Heart right ventricle (tissue), 16 donors: Measurements from ENCODE around the gene RAI1. TPM values are rescaled to one million over a fixed set of nuclear protein-coding genes. Genes with fewer than 3 reads are reported as not detected.

Source experiments
- ATAC-seq, 8 donors: fragments of 200-7000 bp; cut with Tn5 transposase; one replicate each; pipeline ENCODE4 v1.9.1; 2020; ENCODE audit warnings: mild to moderate bottlenecking in 8 of 8, moderate library complexity in 8 of 8, moderate number of reproducible peaks in 1 of 8
- DNase-seq, 2 donors: peaks; one replicate each; pipeline ENCODE4 v3.0.0-alpha.2; 2020
- H3K27ac ChIP-seq, 10 donors: fragments of 200-600 bp; sonication (generic) in 2 of 10; one replicate each; pipeline versions ENCODE4 v1.5.0 to v1.8.0; 2020 to 2022; ENCODE audit warnings: mild to moderate bottlenecking in 3 of 10
- H3K27me3 ChIP-seq, 7 donors: fragments of 200-600 bp; one replicate each; pipeline ENCODE4 v1.8.0; 2021 to 2022; ENCODE audit warnings: mild to moderate bottlenecking in 2 of 7
- H3K36me3 ChIP-seq, 9 donors: fragments of 200-600 bp; sonication (generic) in 1 of 9; one replicate each; pipeline versions ENCODE4 v1.5.0 to v1.8.0; 2020 to 2022; ENCODE audit warnings: mild to moderate bottlenecking in 2 of 9
- H3K4me1 ChIP-seq, 9 donors: fragments of 200-600 bp; sonication (generic) in 1 of 9; one replicate each; pipeline versions ENCODE4 v1.5.0 to v1.8.0; 2020 to 2022; ENCODE audit warnings: mild to moderate bottlenecking in 4 of 9
- H3K4me3 ChIP-seq, 10 donors: fragments of 200-600 bp; sonication (generic) in 2 of 10; one replicate each; pipeline versions ENCODE4 v1.5.0 to v1.8.0; 2020 to 2022; ENCODE audit warnings: mild to moderate bottlenecking in 7 of 10, moderate library complexity in 2 of 10
- H3K9me3 ChIP-seq, 11 donors: fragments of 200-600 bp in 10 of 11; sonication (generic) in 2 of 11; one replicate each; pipeline versions ENCODE4 v1.5.0 to v1.8.0; 2013 to 2022; ENCODE audit warnings: mild to moderate bottlenecking in 2 of 11, control low read depth in 1 of 11, moderate library complexity in 1 of 11
- CTCF ChIP-seq, 9 donors: fragments of 200-600 bp; sonication (generic) in 2 of 9; IDR thresholded peaks; one replicate each; pipeline versions ENCODE4 v1.5.0 to v1.8.0; 2021 to 2022; ENCODE audit warnings: antibody characterized with exemption in 9 of 9, mild to moderate bottlenecking in 5 of 9, moderate library complexity in 1 of 9
- WGBS, 2 donors: extraction: QIAGEN DNeasy Blood & Tissue Kit; methylation state at CpG; one replicate each; pipeline ENCODE4 v1.1.7; 2013; ENCODE audit warnings: inconsistent platforms in 1 of 2; 5-methylcytosine and 5-hydroxymethylcytosine counted together
- intact Hi-C, 10 donors: fragments of 100-400 bp; cut with DNase I; formaldehyde crosslinking; loops; one replicate each; pipeline versions ENCODE4 v1.11.1 to v1.14.2; 2022
- polyA plus RNA-seq, 2 donors: library from polyadenylated mRNA; stranded (reverse); fragments of 200-250 nt; gene quantifications; one replicate each; pipeline ENCODE4 v1.2.3, GENCODE V29; 2013
- total RNA-seq, 10 donors: library from RNA; stranded (reverse); fragmentation: NEBNext Ultra II Directional in 3 of 10; extraction: Animal tissue kit (Norgen Biotek cat#: 25700) in 3 of 10; gene quantifications; one replicate each; pipeline versions ENCODE4 v1.2.1 to v1.2.4, GENCODE V29; 2021 to 2023
- donor health status: Arrhythmogenic right ventricular cardiomyopathy.
- donor health status: ischemic (EF 13 %, LVEDD 7.1; RV severe dilation, severe dysfunction).
- donor health status: healthy with polysubstance abuse.
- donor health status: DM: no; HTN: yes; CAD: no.
- donor health status: DM: no; HTN: no; CAD: no.
- donor health status: ischemic (EF 25% LVEDD 6.9; RV normal size, moderate dysfunction).
- donor health status: ischemic (EF 25% LVEDD 5.7; RV mildly dilated, moderate dysfunction).
- donor health status: healthy.
- donor health status: DM: yes; HTN: yes; CAD: no.
- donor health status: Ischemic cardiomyopathy.
- donor health status: ischemic (EF 35%, LVEDD 5.7; RV mildly dilated, moderate dysfunction).
- donor health status: nonischemic (EF 11% LVEDD 7.7; RV severe dilation, severe dysfunction).
- donor health status: DM: yes; HTN: yes; CAD: no.
- donor health status: PGD.
- donor health status: ischemic (EF 29% LVEDD 5.4; RV normal size, mild dysfunction).
- donor health status: nonischemic (EF 23%, LVEDD 6.1; RV moderate dilation, normal function).

The RAI1 gene
- total and polyA plus RNA-seq, 12 donors, result 13.8 to 32.0 (median 19.8) TPM

- Histone ChIP-seq H3K4me1 (peaks cover 17 to 74% (median 44%) of the 10 kb centered on the region in 9 donors), H3K4me3 (no peak overlapping the region), H3K9me3 (no peaks in the 10 kb centered on the region), H3K36me3 (peaks cover 0 to 9% (median 0%) of the 10 kb centered on the region in 9 donors), H3K27me3 (peaks cover 0 to 31% (median 0%) of the 10 kb centered on the region in 7 donors), H3K27ac (peak overlapping the region in 6 of 10 donors; percentile 19 to 77 (median 63))
- ATAC-seq, result no peak
- intact Hi-C loops, result no loop called here
- TF ChIP-seq CTCF (IDR thresholded peaks at IDR 0.05), result no peak
- WGBS, 2 donors, result 46 to 68% methylated on average over 6 of the region's 6 CpGs
- DNase-seq, result no peak
These were observed 45.3 kb downstream of the RAI1 start for GRCh38 chr17:17726458-17727060.

GRCh38 chr17:17727111-17727659 is 45.9 kb downstream of the RAI1 start:
- intact Hi-C loops, result no loop called here
- Histone ChIP-seq H3K4me3 (no peak overlapping the region), H3K4me1 (peaks cover 17 to 69% (median 49%) of the 10 kb centered on the region in 9 donors), H3K27me3 (peaks cover 0 to 24% (median 0%) of the 10 kb centered on the region in 7 donors), H3K27ac (no peak overlapping the region), H3K36me3 (peaks cover 0 to 9% (median 0%) of the 10 kb centered on the region in 9 donors), H3K9me3 (no peaks in the 10 kb centered on the region)
- ATAC-seq, result no peak
- 86 to 93% methylated on average over 13 of the region's 13 CpGs for WGBS, 2 donors
- no peak for TF ChIP-seq CTCF (IDR thresholded peaks at IDR 0.05)
- no peak for DNase-seq

- H3K27ac ChIP-seq, result no peak overlapping the region
These were observed 46.9 kb downstream of the RAI1 start for GRCh38 chr17:17728146-17728545.

More at GRCh38 chr17:17728146-17728545, 46.9 kb downstream of the RAI1 start:
- Histone ChIP-seq H3K27me3 (peaks cover 0 to 16% (median 0%) of the 10 kb centered on the region in 7 donors), H3K4me1 (peaks cover 20 to 69% (median 49%) of the 10 kb centered on the region in 9 donors), H3K36me3 (peaks cover 0 to 9% (median 0%) of the 10 kb centered on the region in 9 donors), H3K4me3 (no peak overlapping the region), H3K9me3 (no peaks in the 10 kb centered on the region)
- DNase-seq (no peak), ATAC-seq (no peak)
- intact Hi-C loops, result loop anchor here in 1 of 10 donors (2.0 kb wide), 1 partner anchor 43 kb away; no protein-coding TSS in a partner anchor
- WGBS, 2 donors, result 79 to 85% methylated on average over 10 of the region's 10 CpGs
- no peak for TF ChIP-seq CTCF (IDR thresholded peaks at IDR 0.05)
